ENCODE data around the gene MYLK3.
"Not testable (repeated sequence)": the region's sequence is repeated elsewhere in the genome, so short reads cannot be mapped to it uniquely, and the experiment has no call there.

The MYLK3 gene

GRCh38 chr16:46689365-46690280 is 58.5 kb downstream of the MYLK3 start, which contains the start of gene ORC6:
ORC6 (plus strand) TSS chr16:46689659; CDS start chr16:46689706, 47 bp downstream.
- peak; percentile 97 for DNase-seq

DNA sequence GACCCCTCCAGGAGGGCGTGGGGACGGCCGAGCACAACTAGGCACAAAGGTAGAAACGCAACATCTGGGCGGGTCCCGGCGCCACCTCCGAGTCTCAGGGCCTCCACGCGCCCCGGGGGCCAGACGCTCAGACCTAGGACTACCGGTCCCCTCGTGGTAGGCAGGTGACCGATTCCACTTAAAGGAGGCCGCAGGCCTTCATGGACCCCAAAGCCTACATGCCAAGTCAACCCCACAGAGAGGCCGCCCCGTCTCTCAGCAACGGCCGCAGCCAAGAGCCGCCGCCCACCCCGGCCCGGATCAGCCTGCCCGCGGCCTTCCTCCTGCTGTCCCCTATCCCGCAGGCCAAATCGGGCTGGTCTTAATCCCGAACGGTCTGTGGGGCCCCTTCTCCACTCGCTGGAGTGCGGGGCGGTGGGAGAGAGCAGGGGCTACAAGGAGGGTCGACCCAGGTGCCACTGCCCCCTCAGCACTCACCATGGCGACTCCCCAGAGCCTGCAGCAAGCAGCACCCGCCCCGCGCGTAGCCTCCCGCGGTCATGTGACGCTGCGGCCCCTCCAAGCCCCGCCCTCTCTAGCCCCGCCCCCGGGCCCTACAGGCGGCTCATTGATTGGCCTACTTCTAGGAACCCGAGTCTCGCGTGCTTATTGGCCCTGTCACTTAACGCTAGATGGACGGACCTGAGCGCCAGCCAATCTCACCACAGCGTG is 59.3 kb downstream of the MYLK3 start, which contains the start of gene VPS35:
TSS of gene VPS35 (minus strand) at position 525 of the 711 bp plus-strand sequence. CDS start at position 480, 45 bp downstream.
- peak; percentile 99 for DNase-seq

DNA sequence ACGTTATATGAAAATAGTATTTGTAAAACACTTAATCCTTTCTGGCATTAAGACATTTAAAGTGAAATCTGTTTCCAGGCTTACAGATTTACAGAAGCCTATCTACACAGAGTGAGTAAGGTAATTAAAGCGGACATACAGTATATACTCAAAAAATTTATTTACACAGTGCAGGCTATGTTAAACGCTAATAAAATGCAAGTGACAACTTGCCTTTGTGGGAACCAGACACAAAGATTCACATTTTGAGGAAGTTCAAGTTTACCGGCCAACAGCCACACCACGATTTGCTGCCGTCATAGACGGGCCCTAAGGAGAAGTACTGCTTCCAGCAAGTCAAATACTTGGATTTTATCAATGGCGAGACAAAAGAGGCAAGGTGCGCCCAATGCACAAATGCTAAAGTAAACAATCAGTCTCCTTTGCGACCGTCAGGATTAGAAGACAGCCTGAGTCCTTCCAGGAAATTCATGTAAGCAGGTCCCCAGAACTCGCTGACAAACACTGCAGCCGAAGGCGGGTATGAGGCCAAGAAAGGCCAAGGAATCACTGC is 60.0 kb downstream of the MYLK3 start:
- DNase-seq: no peak

DNA sequence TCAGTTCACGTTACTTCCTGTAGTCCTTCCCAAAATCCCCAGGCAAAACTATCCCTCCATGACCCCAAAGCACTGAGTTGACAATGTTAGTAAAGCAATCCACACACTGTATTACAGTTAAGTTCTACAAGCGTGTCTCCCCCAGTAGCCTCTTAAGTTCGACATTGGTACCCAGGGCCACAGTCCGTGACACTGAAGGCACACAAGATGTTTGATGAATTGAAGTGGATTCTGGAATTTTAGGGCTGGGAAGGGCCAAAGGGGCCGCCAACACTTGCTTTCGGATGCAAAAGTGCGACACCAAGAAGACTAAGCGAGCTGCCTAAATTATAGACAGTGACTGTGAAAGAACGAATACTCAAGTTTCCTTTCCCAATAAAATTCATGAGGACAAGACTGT is 60.7 kb downstream of the MYLK3 start:
- DNase-seq: no peak

- DNase-seq: no peak
Measured at GRCh38 chr16:46686815-46687473, 61.2 kb downstream of the MYLK3 start.

DNA sequence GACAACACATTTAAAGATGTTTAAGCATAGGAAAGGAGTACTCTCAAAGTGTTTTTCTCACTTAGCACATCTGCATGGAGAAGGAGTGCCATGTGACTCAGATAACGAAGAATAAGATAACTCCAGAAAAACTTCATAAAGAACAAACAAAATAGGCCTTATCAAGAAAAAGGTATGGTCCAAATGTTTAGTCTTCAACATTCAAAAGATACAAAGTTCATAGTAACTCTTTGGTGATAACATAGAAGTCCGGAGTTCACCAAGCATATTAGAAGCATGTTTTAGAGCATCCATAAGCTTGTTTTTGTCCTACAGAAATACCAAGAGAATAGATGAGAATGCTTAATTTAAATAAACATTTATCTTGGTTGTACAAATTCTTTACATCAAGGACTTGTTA is 66.3 kb downstream of the MYLK3 start:
- DNase-seq: not testable (repeated sequence)

DNA sequence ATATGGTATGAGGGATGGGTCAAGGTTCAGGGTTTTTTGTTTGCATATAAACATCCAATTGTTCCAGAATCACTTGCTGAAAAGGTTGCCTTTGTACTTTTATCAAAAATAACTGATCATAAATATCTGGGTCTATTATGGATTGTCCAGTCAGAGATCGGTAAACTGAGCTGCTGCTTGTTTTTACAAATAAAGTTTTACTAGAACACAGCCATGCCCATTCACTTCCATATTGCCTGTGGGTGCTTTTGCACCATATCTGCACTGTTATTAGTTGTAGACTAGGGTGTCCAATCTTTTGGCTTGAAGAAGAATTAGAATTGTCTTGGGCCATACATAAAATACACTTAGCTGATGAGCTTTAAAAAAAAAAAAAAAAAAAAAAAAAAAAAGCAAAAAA is 70.2 kb downstream of the MYLK3 start:
- DNase-seq: not testable (repeated sequence)

DNA sequence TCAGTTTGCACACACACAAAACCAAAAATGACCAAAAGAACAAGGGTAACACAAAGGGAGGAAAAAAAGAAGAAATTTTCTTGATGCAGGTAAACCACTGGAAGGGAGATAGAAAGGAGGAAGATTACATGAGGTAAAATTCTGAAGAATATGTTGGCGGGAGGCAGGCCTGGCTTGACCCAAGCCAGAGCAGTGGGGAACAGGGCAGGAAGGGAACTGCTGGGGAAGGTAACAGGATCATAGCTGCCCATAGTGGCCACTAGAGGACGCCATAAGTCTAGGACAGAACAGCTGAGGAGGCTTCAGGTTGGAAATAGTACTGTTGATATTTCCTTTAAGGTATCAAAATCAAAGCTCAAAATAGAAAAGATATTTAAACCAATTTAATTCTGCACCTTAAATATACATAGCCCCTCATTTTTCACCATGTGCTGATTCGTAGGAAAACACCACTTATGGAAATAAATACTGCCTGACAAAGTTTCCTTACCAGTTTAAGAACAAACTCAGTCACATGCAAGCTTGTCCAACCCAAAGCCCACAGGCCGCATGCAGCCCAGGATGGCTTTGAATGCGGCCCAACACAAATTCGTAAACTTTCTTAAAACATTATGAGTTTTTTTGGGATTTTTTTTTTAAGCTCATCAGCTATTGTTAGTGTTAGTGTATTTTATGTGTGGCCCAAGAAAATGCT is 74.7 kb downstream of the MYLK3 start:
- DNase-seq: peak; percentile 47

DNA sequence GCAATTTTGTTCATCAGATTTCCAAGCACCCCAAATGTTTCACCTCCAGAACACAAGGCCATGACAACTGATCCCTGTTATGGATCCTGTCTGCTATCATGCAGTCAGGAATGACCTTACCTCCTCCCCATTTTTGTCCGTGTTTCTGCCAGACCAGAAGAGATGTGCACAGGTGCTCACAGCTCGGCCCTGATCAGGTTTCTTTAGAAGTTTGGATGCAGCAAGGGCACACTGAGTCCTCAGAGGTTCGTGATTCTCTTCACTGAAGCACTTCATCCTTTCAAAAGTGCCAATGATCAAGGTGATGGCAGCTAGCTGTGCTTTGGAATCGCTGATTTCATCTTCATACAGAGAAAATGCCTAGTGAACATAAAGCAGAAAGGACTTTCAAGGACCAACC is 86.0 kb downstream of the MYLK3 start:
- no peak for DNase-seq

DNA sequence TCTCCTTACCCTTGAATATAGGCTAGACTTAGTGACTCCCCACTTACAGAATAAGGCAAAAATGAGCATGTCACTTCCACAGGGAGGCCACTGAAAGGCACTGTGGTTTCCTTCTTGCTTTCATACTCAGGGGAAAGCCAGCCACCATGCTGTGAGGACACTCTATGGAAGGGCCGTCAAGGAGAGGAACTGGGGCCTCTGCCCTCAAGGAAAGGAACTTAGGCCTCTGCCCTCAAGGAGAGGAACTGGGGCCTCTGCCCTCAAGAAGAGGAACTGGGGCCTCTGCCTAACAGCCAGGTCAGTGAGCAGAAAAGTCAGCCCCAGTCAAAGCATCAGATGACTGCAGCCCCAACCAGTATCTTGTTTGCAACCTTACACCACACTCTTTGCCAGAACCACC is 89.2 kb downstream of the MYLK3 start:
- no peak for DNase-seq

Data from fibroblast of upper back skin (primary cell).